ENCODE measurements around the gene EPHA10. TPM values are rescaled to one million over a fixed set of nuclear protein-coding genes. Genes with fewer than 3 reads are reported as not detected.

Gene EPHA10
- total RNA-seq, result not detected

GRCh38 chr1:37764888-37765441, at the start of gene EPHA10:
TSS of gene EPHA10 (minus strand) at chr1:37765120. CDS start at chr1:37765066, 54 bp downstream.
- Mint-ChIP-seq H3K27me3 (ENCODE audit: low read depth) (peaks cover 61% of the 10 kb centered on the region), H3K27ac (no peak within 1 kb of the TSS), H3K9me3 (ENCODE audit: insufficient read depth) (no peaks in the 10 kb centered on the region), H3K4me3 (no peak within 1 kb of the TSS), H3K4me1 (ENCODE audit: low read depth) (peaks cover 5% of the 10 kb centered on the region), H3K36me3 (ENCODE audit: low read depth) (no peaks in the 10 kb centered on the region)
- ATAC-seq (no peak), DNase-seq (no peak)
- ChIA-PET POLR2A (no interaction called here), CTCF (interaction anchor here (1.7 kb wide), 1 partner anchor 10 kb away, joined by 4 read pairs; no protein-coding TSS in a partner anchor)

- ATAC-seq (no peak), DNase-seq (no peak)
- Mint-ChIP-seq H3K9me3 (ENCODE audit: insufficient read depth) (no peaks in the 10 kb centered on the region), H3K27me3 (ENCODE audit: low read depth) (no peaks in the 10 kb centered on the region), H3K4me3 (no peak overlapping the region), H3K4me1 (ENCODE audit: low read depth) (peaks cover 7% of the 10 kb centered on the region), H3K36me3 (ENCODE audit: low read depth) (peaks cover 19% of the 10 kb centered on the region), H3K27ac (peak overlapping the region; percentile 34)
- ChIA-PET CTCF (interaction anchor here (7.8 kb wide), 1 partner anchor 46 kb away, joined by 46 read pairs; the partner anchor contains the start of gene MTF1), POLR2A (no interaction called here)
Observed at GRCh38 chr1:37814252-37814651, 49.3 kb upstream of the EPHA10 start.

- Mint-ChIP-seq H3K27ac (no peak overlapping the region), H3K36me3 (ENCODE audit: low read depth) (peaks cover 22% of the 10 kb centered on the region), H3K27me3 (ENCODE audit: low read depth) (no peaks in the 10 kb centered on the region), H3K4me1 (ENCODE audit: low read depth) (peaks cover 13% of the 10 kb centered on the region), H3K9me3 (ENCODE audit: insufficient read depth) (no peaks in the 10 kb centered on the region), H3K4me3 (no peak overlapping the region)
- POLR2A ChIA-PET, result no interaction called here
- no peak for DNase-seq
- CTCF ChIA-PET, result interaction anchor here (7.8 kb wide), 1 partner anchor 46 kb away, joined by 46 read pairs; the partner anchor contains the start of gene MTF1
- ATAC-seq, result no peak
Observed at GRCh38 chr1:37813529-37814145, 48.7 kb upstream of the EPHA10 start.

GRCh38 chr1:37811027-37811655, 46.2 kb upstream of the EPHA10 start:
- CTCF ChIA-PET, result interaction anchor here (0.9 to 7.8 kb wide), 3 partner anchors 28 to 63 kb away, joined by 3 to 46 read pairs (median 4); partner anchors contain the start of gene MTF1
- no peaks in the 10 kb centered on the region for H3K9me3 Mint-ChIP-seq (ENCODE audit: insufficient read depth)
- POLR2A ChIA-PET, result no interaction called here
- H3K36me3 Mint-ChIP-seq (ENCODE audit: low read depth), result peaks cover 28% of the 10 kb centered on the region
- peaks cover 25% of the 10 kb centered on the region for H3K4me1 Mint-ChIP-seq (ENCODE audit: low read depth)
- H3K4me3 Mint-ChIP-seq, result no peak overlapping the region
- DNase-seq (peak; percentile 71), ATAC-seq (no peak)
- H3K27ac Mint-ChIP-seq, result no peak overlapping the region
- no peaks in the 10 kb centered on the region for H3K27me3 Mint-ChIP-seq (ENCODE audit: low read depth)

GRCh38 chr1:37809942-37810341, 45.0 kb upstream of the EPHA10 start:
- Mint-ChIP-seq H3K9me3 (ENCODE audit: insufficient read depth) (no peaks in the 10 kb centered on the region), H3K4me1 (ENCODE audit: low read depth) (peaks cover 34% of the 10 kb centered on the region), H3K27me3 (ENCODE audit: low read depth) (no peaks in the 10 kb centered on the region), H3K36me3 (ENCODE audit: low read depth) (peaks cover 32% of the 10 kb centered on the region), H3K4me3 (no peak overlapping the region), H3K27ac (no peak overlapping the region)
- CTCF ChIA-PET, result no interaction called here
- DNase-seq, result no peak
- no peak for ATAC-seq
- POLR2A ChIA-PET, result no interaction called here

GRCh38 chr1:37808369-37809319, 43.7 kb upstream of the EPHA10 start:
- Mint-ChIP-seq H3K4me3 (peak overlapping the region; percentile 91), H3K4me1 (ENCODE audit: low read depth) (peaks cover 34% of the 10 kb centered on the region), H3K27ac (peak overlapping the region; percentile 98), H3K9me3 (ENCODE audit: insufficient read depth) (no peaks in the 10 kb centered on the region), H3K27me3 (ENCODE audit: low read depth) (no peaks in the 10 kb centered on the region), H3K36me3 (ENCODE audit: low read depth) (peaks cover 37% of the 10 kb centered on the region)
- DNase-seq (peak; percentile 33), ATAC-seq (peak; percentile 63)
- CTCF ChIA-PET, result interaction anchor here (0.7 to 3.1 kb wide), 10 partner anchors 14 to 205 kb away, joined by 3 to 44 read pairs (median 3); partner anchors contain the start of genes MTF1 and SF3A3
- POLR2A ChIA-PET, result interaction anchor here (0.9 to 2.9 kb wide), 12 partner anchors 9 to 333 kb away, joined by 3 to 19 read pairs (median 4); partner anchors contain the start of genes CDCA8, MEAF6 and MTF1

GRCh38 chr1:37807555-37808368, 42.8 kb upstream of the EPHA10 start, which contains the start of the genes C1orf122 and YRDC:
TSS of gene C1orf122 (plus strand) at chr1:37807790. CDS start at chr1:37808405, 615 bp downstream.
TSS of gene YRDC (minus strand) at chr1:37808208. CDS start at chr1:37808180, 28 bp downstream.
- peak within 1 kb of the TSS; percentile 98 for H3K27ac Mint-ChIP-seq
- H3K9me3 Mint-ChIP-seq (ENCODE audit: insufficient read depth), result no peaks in the 10 kb centered on the region
- H3K4me1 Mint-ChIP-seq (ENCODE audit: low read depth), result peaks cover 34% of the 10 kb centered on the region
- CTCF ChIA-PET, result interaction anchor here (0.7 to 3.1 kb wide), 10 partner anchors 15 to 204 kb away, joined by 3 to 44 read pairs (median 3); partner anchors contain the start of genes MTF1 and SF3A3
- H3K4me3 Mint-ChIP-seq, result peak within 1 kb of the TSS; percentile 91
- no peaks in the 10 kb centered on the region for H3K27me3 Mint-ChIP-seq (ENCODE audit: low read depth)
- H3K36me3 Mint-ChIP-seq (ENCODE audit: low read depth), result peaks cover 43% of the 10 kb centered on the region
- POLR2A ChIA-PET, result interaction anchor here (0.6 to 2.9 kb wide), 17 partner anchors 10 to 293 kb away, joined by 3 to 19 read pairs (median 4); partner anchors contain the start of genes CDCA8, MEAF6 and MTF1
- DNase-seq (peak; percentile 95), ATAC-seq (peak; percentile 91)

- POLR2A ChIA-PET, result interaction anchor here (0.6 to 2.9 kb wide), 10 partner anchors 10 to 238 kb away, joined by 3 to 19 read pairs (median 4); partner anchors contain the start of genes CDCA8 and MTF1
- peaks cover 34% of the 10 kb centered on the region for H3K4me1 Mint-ChIP-seq (ENCODE audit: low read depth)
- ATAC-seq (no peak), DNase-seq (no peak)
- no peaks in the 10 kb centered on the region for H3K9me3 Mint-ChIP-seq (ENCODE audit: insufficient read depth)
- peaks cover 49% of the 10 kb centered on the region for H3K36me3 Mint-ChIP-seq (ENCODE audit: low read depth)
- peak overlapping the region; percentile 90 for H3K27ac Mint-ChIP-seq
- H3K27me3 Mint-ChIP-seq (ENCODE audit: low read depth), result no peaks in the 10 kb centered on the region
- peak overlapping the region; percentile 84 for H3K4me3 Mint-ChIP-seq
- CTCF ChIA-PET, result interaction anchor here (0.8 to 3.1 kb wide), 2 partner anchors 53 to 116 kb away, joined by 3 to 44 read pairs; partner anchors contain the start of gene MTF1
Observed at GRCh38 chr1:37807220-37807554, 42.3 kb upstream of the EPHA10 start.

GRCh38 chr1:37802439-37802838, 37.5 kb upstream of the EPHA10 start:
- Mint-ChIP-seq H3K27ac (no peak overlapping the region), H3K4me1 (ENCODE audit: low read depth) (peaks cover 18% of the 10 kb centered on the region), H3K36me3 (ENCODE audit: low read depth) (peaks cover 63% of the 10 kb centered on the region), H3K9me3 (ENCODE audit: insufficient read depth) (no peaks in the 10 kb centered on the region), H3K4me3 (no peak overlapping the region), H3K27me3 (ENCODE audit: low read depth) (no peaks in the 10 kb centered on the region)
- ChIA-PET POLR2A (no interaction called here), CTCF (interaction anchor here (1.1 kb wide), 1 partner anchor 21 kb away, joined by 3 read pairs; no protein-coding TSS in a partner anchor)
- ATAC-seq (no peak), DNase-seq (no peak)

GRCh38 chr1:37797750-37798345, 32.9 kb upstream of the EPHA10 start:
- ChIA-PET POLR2A (interaction anchor here (1.0 kb wide), 1 partner anchor 10 kb away, joined by 4 read pairs; the partner anchor contains the start of genes C1orf122 and YRDC), CTCF (no interaction called here)
- Mint-ChIP-seq H3K27me3 (ENCODE audit: low read depth) (peaks cover 12% of the 10 kb centered on the region), H3K4me3 (no peak overlapping the region), H3K36me3 (ENCODE audit: low read depth) (peaks cover 23% of the 10 kb centered on the region), H3K9me3 (ENCODE audit: insufficient read depth) (no peaks in the 10 kb centered on the region), H3K4me1 (ENCODE audit: low read depth) (peaks cover 23% of the 10 kb centered on the region), H3K27ac (no peak overlapping the region)
- ATAC-seq, result no peak
- no peak for DNase-seq

Measured in activated CD8-positive, alpha-beta T cell treated with anti-CD3 and anti-CD28 coated beads, Interleukin-2, amount 10 ng/mL, durations not matched to agents 7 days and 5 days (primary cell).